Measurements from ENCODE around the gene TMEM79.

DNA sequence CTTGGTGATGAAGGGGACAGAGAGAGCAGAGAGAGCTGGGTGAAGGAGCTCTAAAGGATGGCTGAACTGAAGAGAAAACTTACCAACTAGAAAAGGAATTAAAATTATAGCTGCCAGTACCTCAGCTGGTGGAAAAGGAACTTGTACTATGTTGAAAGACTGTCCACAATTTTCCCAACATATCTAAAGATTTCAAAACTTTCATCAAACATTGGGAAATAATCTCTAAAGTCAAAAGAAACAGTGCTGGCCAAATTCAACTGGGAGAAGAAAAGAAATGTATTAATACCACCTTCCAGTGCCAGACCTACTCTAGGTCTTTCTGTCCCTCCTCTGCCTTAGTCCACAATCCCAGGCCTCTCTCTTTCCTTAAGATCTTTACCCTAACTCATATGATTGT is 7.6 kb upstream of the TMEM79 start:
- no peak for TF ChIP-seq EZH2phosphoT487 (IDR thresholded peaks at IDR 0.05; ENCODE audit: insufficient read depth, low read depth)
- TF ChIP-seq EZH2 (IDR thresholded peaks at IDR 0.05; ENCODE audit: insufficient read depth, poor library complexity, severe bottlenecking) = no peak
